Measurements from ENCODE around the gene LYPD5. TPM values are rescaled to one million over a fixed set of nuclear protein-coding genes. Genes with fewer than 3 reads are reported as not detected.
A peak's percentile ranks its signal among the peaks of the same experiment; 100 is the strongest.
"Not testable (repeated sequence)": the region's sequence is repeated elsewhere in the genome, so short reads cannot be mapped to it uniquely, and the experiment has no call there.

LYPD5 gene
- total RNA-seq, 1 donor from 2014 or later = 0.85 TPM

GRCh38 chr19:43818500-43818899 lies 16.3 kb upstream of the LYPD5 start:
- Mint-ChIP-seq H3K27ac (peak overlapping the region; percentile 83), H3K4me1 (ENCODE audit: unreplicated experiment) (no peaks in the 10 kb centered on the region), H3K36me3 (no peaks in the 10 kb centered on the region), H3K27me3 (peaks cover 29% of the 10 kb centered on the region), H3K9me3 (peaks cover 10% of the 10 kb centered on the region), H3K4me3 (peak overlapping the region; percentile 6)
- no peak for DNase-seq (ENCODE audit: extremely low spot score, unreplicated experiment)
- no peak for TF ChIP-seq CTCF (conservative IDR thresholded peaks at IDR 0.05)

DNA sequence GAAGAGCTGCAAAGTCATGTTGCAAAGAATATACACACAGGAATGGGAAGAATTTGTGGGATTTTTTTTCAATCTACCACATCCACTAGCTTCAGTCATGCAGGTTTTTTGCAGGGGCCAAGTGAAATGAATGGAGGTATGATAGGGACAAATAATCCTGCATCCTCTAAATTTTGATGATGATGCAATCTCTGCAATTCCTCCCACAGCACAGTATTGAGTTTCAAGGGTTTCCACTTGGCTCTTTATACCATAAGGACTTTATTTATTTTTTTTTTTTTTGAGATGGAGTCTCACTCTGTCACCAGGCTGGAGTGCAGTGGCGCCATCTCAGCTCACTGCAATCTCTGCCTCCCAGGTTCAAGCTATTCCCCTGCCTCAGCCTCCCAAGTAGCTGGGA lies 15.2 kb upstream of the LYPD5 start:
- H3K27me3 Mint-ChIP-seq = peaks cover 34% of the 10 kb centered on the region
- peaks cover 10% of the 10 kb centered on the region for H3K9me3 Mint-ChIP-seq
- not testable (repeated sequence) for H3K4me3 Mint-ChIP-seq; H3K4me1 Mint-ChIP-seq (ENCODE audit: unreplicated experiment); H3K27ac Mint-ChIP-seq; DNase-seq (ENCODE audit: extremely low spot score, unreplicated experiment); H3K36me3 Mint-ChIP-seq

- DNase-seq (ENCODE audit: extremely low spot score, unreplicated experiment) = no peak
- Mint-ChIP-seq H3K9me3 (peaks cover 7% of the 10 kb centered on the region), H3K4me1 (ENCODE audit: unreplicated experiment) (no peaks in the 10 kb centered on the region), H3K4me3 (no peak overlapping the region), H3K27me3 (peaks cover 38% of the 10 kb centered on the region), H3K27ac (peak overlapping the region; percentile 64), H3K36me3 (no peaks in the 10 kb centered on the region)
- TF ChIP-seq CTCF (conservative IDR thresholded peaks at IDR 0.05) = no peak
Measured at GRCh38 chr19:43814663-43815352, 12.6 kb upstream of the LYPD5 start.

- H3K36me3 Mint-ChIP-seq = no peaks in the 10 kb centered on the region
- no peak for TF ChIP-seq CTCF (conservative IDR thresholded peaks at IDR 0.05)
- H3K27me3 Mint-ChIP-seq = peaks cover 34% of the 10 kb centered on the region
- DNase-seq (ENCODE audit: extremely low spot score, unreplicated experiment) = no peak
- H3K4me3 Mint-ChIP-seq = no peak overlapping the region
- no peaks in the 10 kb centered on the region for H3K4me1 Mint-ChIP-seq (ENCODE audit: unreplicated experiment)
- no peaks in the 10 kb centered on the region for H3K9me3 Mint-ChIP-seq
- no peak overlapping the region for H3K27ac Mint-ChIP-seq
Measured at GRCh38 chr19:43812688-43813087, 10.4 kb upstream of the LYPD5 start.

DNA sequence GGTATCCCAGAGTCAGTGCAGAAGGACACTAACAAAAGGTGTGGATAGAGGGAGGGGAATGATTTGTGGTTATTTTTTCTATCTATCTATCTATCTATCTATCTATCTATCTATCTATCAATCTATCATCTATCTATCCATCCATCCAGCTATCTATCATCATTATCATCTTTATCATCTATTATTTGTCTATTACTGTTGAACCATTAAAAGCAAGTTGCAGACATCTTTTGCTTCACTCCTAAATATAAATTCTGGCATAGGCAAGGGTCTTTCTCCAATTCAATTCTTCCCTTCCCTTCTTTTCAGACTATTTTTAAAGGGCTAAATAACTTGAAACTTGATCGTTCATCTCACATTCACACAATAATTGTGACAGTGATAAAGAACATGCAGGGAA lies 10.0 kb upstream of the LYPD5 start:
- no peaks in the 10 kb centered on the region for H3K9me3 Mint-ChIP-seq
- H3K27ac Mint-ChIP-seq = no peak overlapping the region
- no peak for TF ChIP-seq CTCF (conservative IDR thresholded peaks at IDR 0.05)
- no peak for DNase-seq (ENCODE audit: extremely low spot score, unreplicated experiment)
- no peaks in the 10 kb centered on the region for H3K36me3 Mint-ChIP-seq
- H3K4me3 Mint-ChIP-seq = no peak overlapping the region
- H3K4me1 Mint-ChIP-seq (ENCODE audit: unreplicated experiment) = no peaks in the 10 kb centered on the region
- peaks cover 35% of the 10 kb centered on the region for H3K27me3 Mint-ChIP-seq

- Mint-ChIP-seq H3K4me3 (no peak overlapping the region), H3K4me1 (ENCODE audit: unreplicated experiment) (no peaks in the 10 kb centered on the region), H3K9me3 (no peaks in the 10 kb centered on the region), H3K27ac (no peak overlapping the region), H3K36me3 (no peaks in the 10 kb centered on the region), H3K27me3 (peaks cover 35% of the 10 kb centered on the region)
- DNase-seq (ENCODE audit: extremely low spot score, unreplicated experiment) = no peak
- TF ChIP-seq CTCF (conservative IDR thresholded peaks at IDR 0.05) = no peak
Measured at GRCh38 chr19:43811837-43812236, 9.6 kb upstream of the LYPD5 start.

All from type B pancreatic cell (in vitro differentiated cells).